Rectal smooth muscle tissue (tissue), 1 donor: ENCODE results near the gene RIBC1.

ENCODE experiments used
- H3K27ac ChIP-seq: one replicate; pipeline ENCODE4 v1.7.0; 2013; ENCODE audit warnings: low read depth, low read length, inconsistent platforms
- H3K27me3 ChIP-seq: one replicate; pipeline ENCODE4 v1.7.0; 2013; ENCODE audit warnings: low read length; ENCODE audit not compliant: control insufficient read depth, insufficient read depth
- H3K36me3 ChIP-seq: one replicate; pipeline ENCODE4 v1.7.0; 2013; ENCODE audit warnings: low read length; ENCODE audit not compliant: control insufficient read depth, insufficient read depth
- H3K4me1 ChIP-seq: one replicate; pipeline ENCODE4 v1.7.0; 2013; ENCODE audit warnings: low read length; ENCODE audit not compliant: control insufficient read depth, insufficient read depth
- H3K4me3 ChIP-seq: one replicate; pipeline ENCODE4 v1.7.0; 2013; ENCODE audit warnings: low read length
- H3K9ac ChIP-seq: one replicate; pipeline ENCODE4 v1.7.0; 2013; ENCODE audit warnings: low read length

RIBC1 gene

DNA sequence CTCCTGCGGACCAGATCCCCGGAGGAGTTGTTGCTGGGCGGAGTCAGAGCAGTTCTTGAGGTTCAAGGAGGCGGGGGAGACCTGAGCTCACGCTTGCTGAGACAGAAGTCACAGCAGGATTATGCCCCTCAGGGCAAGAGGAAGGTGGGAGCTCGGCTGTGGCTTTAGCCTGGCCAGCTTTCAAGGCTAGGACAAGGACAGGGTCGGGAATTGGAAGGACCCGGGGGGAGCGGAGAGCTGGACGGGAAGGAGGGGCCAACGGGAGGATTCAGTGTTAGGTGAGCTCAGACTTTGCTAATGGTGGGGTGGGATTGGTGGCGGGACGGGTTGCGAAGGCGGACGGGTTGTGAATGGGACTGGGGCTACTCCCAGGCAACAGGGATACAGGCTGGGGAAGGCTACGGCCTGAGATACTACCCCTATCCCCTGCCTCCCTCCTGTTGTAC lies at the start of gene RIBC1:
TSS of gene RIBC1 (plus strand) at position 13 of the 446 bp plus-strand sequence. CDS start 3,404 bp downstream, outside the sequence.
- Histone ChIP-seq H3K36me3 (no peaks in the 10 kb centered on the region), H3K27me3 (no peaks in the 10 kb centered on the region), H3K9ac (peak within 1 kb of the TSS; percentile 50)

DNA sequence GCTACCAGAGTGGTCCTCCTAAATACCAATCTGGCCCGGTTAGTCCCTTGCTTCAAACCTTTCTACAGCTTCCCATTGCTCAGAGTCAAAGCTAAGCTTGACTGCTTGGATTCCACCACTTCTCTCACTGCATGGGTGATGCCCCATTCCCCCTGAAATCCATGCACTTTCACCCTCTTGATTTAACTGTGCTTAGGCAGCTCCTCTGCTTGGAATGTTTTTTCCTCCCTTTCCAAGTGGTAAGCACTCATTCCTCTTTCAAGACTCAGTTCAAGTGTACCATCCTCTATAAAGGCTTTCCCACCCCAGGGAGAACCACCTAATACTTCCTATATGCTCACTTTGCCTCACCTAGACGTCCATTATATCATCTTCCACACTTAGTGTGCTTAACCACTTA lies 49.4 kb upstream of the RIBC1 start:
- Histone ChIP-seq H3K27me3 (no peaks in the 10 kb centered on the region), H3K9ac (no peak overlapping the region), H3K27ac (no peak overlapping the region), H3K4me3 (no peak overlapping the region), H3K4me1 (no peaks in the 10 kb centered on the region), H3K36me3 (no peaks in the 10 kb centered on the region)

More for the DNA sequence above, at the start of gene RIBC1:
- H3K27ac ChIP-seq, result peak within 1 kb of the TSS; percentile 96
- H3K4me1 ChIP-seq, result peaks cover 10% of the 10 kb centered on the region
- H3K4me3 ChIP-seq, result peak within 1 kb of the TSS; percentile 77

DNA sequence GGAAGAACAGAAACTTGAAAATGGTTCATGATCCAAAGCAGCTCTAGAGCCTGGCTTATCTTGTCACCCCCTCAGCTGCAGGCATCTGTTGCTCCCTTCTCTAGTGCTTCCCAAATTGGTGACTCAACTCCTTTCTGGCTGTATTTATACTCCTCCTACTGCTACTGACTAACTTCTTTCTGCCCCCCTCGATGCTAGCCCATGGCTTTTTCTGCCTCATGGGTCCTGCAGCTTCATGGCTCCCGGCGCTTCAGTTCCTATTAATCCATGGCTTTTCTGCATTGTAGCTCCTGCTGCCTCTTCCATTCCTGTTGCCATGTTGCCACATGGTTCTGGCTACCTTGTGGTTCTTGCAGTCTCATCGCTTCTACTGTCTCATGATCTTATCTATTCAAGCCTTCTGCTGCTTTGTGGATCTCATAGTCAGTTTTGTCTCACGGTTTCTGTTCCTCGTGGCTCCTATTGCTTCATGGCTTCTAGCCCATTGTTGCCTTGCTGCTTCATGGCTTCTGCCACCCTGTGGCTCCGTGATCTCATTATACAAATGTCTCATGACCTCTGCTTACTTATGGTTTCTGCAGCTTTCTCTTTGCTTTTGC lies 48.4 kb upstream of the RIBC1 start:
- H3K4me1 ChIP-seq, result no peaks in the 10 kb centered on the region
- no peak overlapping the region for H3K27ac ChIP-seq
- H3K36me3 ChIP-seq, result no peaks in the 10 kb centered on the region
- H3K27me3 ChIP-seq, result no peaks in the 10 kb centered on the region
- no peak overlapping the region for H3K4me3 ChIP-seq
- no peak overlapping the region for H3K9ac ChIP-seq

- H3K36me3 ChIP-seq, result no peaks in the 10 kb centered on the region
- H3K4me3 ChIP-seq, result no peak overlapping the region
- no peaks in the 10 kb centered on the region for H3K27me3 ChIP-seq
- H3K27ac ChIP-seq, result no peak overlapping the region
- no peak overlapping the region for H3K9ac ChIP-seq
- H3K4me1 ChIP-seq, result no peaks in the 10 kb centered on the region
Observed at GRCh38 chrX:53374923-53375322, 47.8 kb upstream of the RIBC1 start.

DNA sequence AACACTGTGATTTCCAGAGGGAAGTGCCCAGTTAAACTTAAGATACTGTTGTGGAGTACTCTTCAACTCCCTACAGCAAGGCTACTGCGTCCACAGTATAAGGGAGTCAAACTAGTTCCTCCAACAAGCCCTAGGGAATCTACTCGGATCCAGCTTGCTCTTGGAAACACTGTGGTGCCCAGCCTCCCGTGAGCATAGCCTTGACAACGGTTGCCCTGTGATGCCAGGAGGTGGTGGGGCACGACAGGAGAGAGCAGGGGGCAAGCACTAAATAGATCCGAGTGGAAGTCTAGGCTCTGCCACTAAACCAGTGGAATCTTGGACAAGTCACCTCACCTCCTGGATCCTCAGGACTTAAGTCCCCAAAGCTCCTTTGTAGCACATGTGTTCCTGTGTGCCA lies 45.8 kb upstream of the RIBC1 start:
- no peak overlapping the region for H3K9ac ChIP-seq
- H3K4me1 ChIP-seq, result no peaks in the 10 kb centered on the region
- H3K27me3 ChIP-seq, result no peaks in the 10 kb centered on the region
- peaks cover 13% of the 10 kb centered on the region for H3K36me3 ChIP-seq
- H3K4me3 ChIP-seq, result no peak overlapping the region
- no peak overlapping the region for H3K27ac ChIP-seq

- Histone ChIP-seq H3K27me3 (no peaks in the 10 kb centered on the region), H3K4me1 (no peaks in the 10 kb centered on the region), H3K9ac (no peak overlapping the region), H3K36me3 (peaks cover 17% of the 10 kb centered on the region), H3K27ac (no peak overlapping the region), H3K4me3 (no peak overlapping the region)
Observed at GRCh38 chrX:53377464-53377863, 45.2 kb upstream of the RIBC1 start.

GRCh38 chrX:53379008-53379710 lies 43.5 kb upstream of the RIBC1 start:
- H3K36me3 ChIP-seq, result peaks cover 22% of the 10 kb centered on the region
- H3K4me1 ChIP-seq, result no peaks in the 10 kb centered on the region
- no peaks in the 10 kb centered on the region for H3K27me3 ChIP-seq
- H3K9ac ChIP-seq, result no peak overlapping the region
- H3K4me3 ChIP-seq, result no peak overlapping the region
- H3K27ac ChIP-seq, result no peak overlapping the region

- Histone ChIP-seq H3K4me1 (no peaks in the 10 kb centered on the region), H3K27ac (no peak overlapping the region), H3K9ac (no peak overlapping the region), H3K4me3 (no peak overlapping the region), H3K27me3 (no peaks in the 10 kb centered on the region), H3K36me3 (peaks cover 22% of the 10 kb centered on the region)
Observed at GRCh38 chrX:53379747-53380146, 42.9 kb upstream of the RIBC1 start.

DNA sequence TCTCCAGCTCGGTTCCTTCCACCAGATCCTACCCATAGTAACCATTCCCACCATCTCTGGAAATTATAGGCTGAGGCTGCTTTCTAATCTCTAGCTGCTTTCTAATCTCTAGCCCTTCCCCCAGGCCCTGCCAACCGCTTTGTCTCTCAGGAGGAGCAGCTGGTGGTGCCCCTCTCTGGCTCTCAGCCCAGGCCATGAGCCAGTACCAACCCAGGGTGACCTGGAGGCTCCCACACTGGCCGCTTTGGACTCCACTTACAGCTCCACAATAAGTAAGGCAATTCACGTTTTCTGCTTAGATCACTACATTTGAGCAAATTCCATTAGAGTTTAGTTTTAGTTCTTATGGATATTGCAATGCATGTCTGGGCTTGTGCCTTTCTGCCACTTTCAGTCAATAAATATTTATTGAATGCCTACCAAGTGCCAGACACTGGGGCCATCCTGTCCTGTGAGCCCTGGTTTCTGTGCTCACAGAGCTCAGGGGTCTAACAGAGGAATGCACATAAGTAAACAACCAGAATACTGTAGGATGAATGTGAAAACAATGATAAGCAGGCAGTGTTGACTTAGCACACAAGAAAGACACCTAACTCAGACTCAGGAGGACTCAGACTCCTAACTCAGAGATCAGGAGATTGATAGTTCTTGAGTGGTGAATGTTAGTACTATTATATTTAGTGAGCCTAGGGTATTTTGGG lies 39.1 kb upstream of the RIBC1 start:
- no peak overlapping the region for H3K27ac ChIP-seq
- peaks cover 24% of the 10 kb centered on the region for H3K36me3 ChIP-seq
- no peak overlapping the region for H3K4me3 ChIP-seq
- H3K27me3 ChIP-seq, result no peaks in the 10 kb centered on the region
- no peak overlapping the region for H3K9ac ChIP-seq
- no peaks in the 10 kb centered on the region for H3K4me1 ChIP-seq

- Histone ChIP-seq H3K4me1 (no peaks in the 10 kb centered on the region), H3K27ac (no peak overlapping the region), H3K4me3 (no peak overlapping the region), H3K27me3 (no peaks in the 10 kb centered on the region), H3K9ac (no peak overlapping the region), H3K36me3 (peaks cover 3% of the 10 kb centered on the region)
Observed at GRCh38 chrX:53395605-53396298, 26.9 kb upstream of the RIBC1 start.

GRCh38 chrX:53398216-53398615 lies 24.5 kb upstream of the RIBC1 start:
- H3K36me3 ChIP-seq, result peaks cover 11% of the 10 kb centered on the region

GRCh38 chrX:53403535-53403934 lies 19.1 kb upstream of the RIBC1 start:
- Histone ChIP-seq H3K27me3 (no peaks in the 10 kb centered on the region), H3K4me3 (no peak overlapping the region), H3K36me3 (peaks cover 45% of the 10 kb centered on the region), H3K4me1 (no peaks in the 10 kb centered on the region), H3K27ac (no peak overlapping the region), H3K9ac (no peak overlapping the region)

More at GRCh38 chrX:53398216-53398615, 24.5 kb upstream of the RIBC1 start:
- Histone ChIP-seq H3K4me1 (no peaks in the 10 kb centered on the region), H3K27ac (no peak overlapping the region), H3K4me3 (no peak overlapping the region), H3K27me3 (no peaks in the 10 kb centered on the region), H3K9ac (no peak overlapping the region)
